Measurements from ENCODE around the gene IFIT1.

IFIT1 gene

GRCh38 chr10:89414879-89415821 lies 22.7 kb downstream of the IFIT1 start (continued):
- no peak for TF ChIP-seq ZBTB44 (tag by site-specific recombination; IDR thresholded peaks at IDR 0.05)
- no peak for TF ChIP-seq ZNF558 (tag by site-specific recombination; IDR thresholded peaks at IDR 0.05)
- TF ChIP-seq ZNF184 (tag by site-specific recombination; IDR thresholded peaks at IDR 0.05): no peak
- no peak for TF ChIP-seq ZNF18 (tag by site-specific recombination; IDR thresholded peaks at IDR 0.05)
- no peak for TF ChIP-seq ZNF16 (tag by site-specific recombination; IDR thresholded peaks at IDR 0.05; ENCODE audit: low read depth)
- TF ChIP-seq KLF9 (tag by site-specific recombination; IDR thresholded peaks at IDR 0.05; ENCODE audit: low read depth): no peak
- TF ChIP-seq CTCF (tag by site-specific recombination; IDR thresholded peaks at IDR 0.05): peak; percentile 17; the same call in 1 of the 2 replicates
- peak; percentile 73 for TF ChIP-seq ZBTB8A (tag by site-specific recombination; IDR thresholded peaks at IDR 0.05)
- no peak for TF ChIP-seq ZNF488 (tag by site-specific recombination; IDR thresholded peaks at IDR 0.05)
- TF ChIP-seq ZNF169 (tag by site-specific recombination; IDR thresholded peaks at IDR 0.05): no peak
- peak; percentile 44 for TF ChIP-seq ZNF398 (tag by site-specific recombination; IDR thresholded peaks at IDR 0.05)
- TF ChIP-seq WT1 (tag by site-specific recombination; IDR thresholded peaks at IDR 0.05): no peak
- peak; percentile 90; the same call in 1 of the 2 replicates for TF ChIP-seq ZFP37 (tag by site-specific recombination; IDR thresholded peaks at IDR 0.05)
- no peak for TF ChIP-seq IKZF3 (tag by site-specific recombination; IDR thresholded peaks at IDR 0.05)
- TF ChIP-seq SP7 (tag by site-specific recombination; IDR thresholded peaks at IDR 0.05): peak; percentile 27; the same call in 1 of the 2 replicates
- TF ChIP-seq ZNF335 (tag by site-specific recombination; conservative IDR thresholded peaks at IDR 0.05): peak; percentile 94
- TF ChIP-seq TSHZ1 (tag by site-specific recombination; IDR thresholded peaks at IDR 0.05; ENCODE audit: borderline replicate concordance): no peak
- no peak; the same call in 1 of the 2 replicates for TF ChIP-seq SP3 (tag by site-specific recombination; IDR thresholded peaks at IDR 0.05)
- TF ChIP-seq ZNF501 (tag by site-specific recombination; IDR thresholded peaks at IDR 0.05): peak; percentile 86; the same call in 1 of the 2 replicates
- no peak for TF ChIP-seq ZNF596 (tag by site-specific recombination; IDR thresholded peaks at IDR 0.05)
- no peak for TF ChIP-seq ZNF140 (tag by site-specific recombination; IDR thresholded peaks at IDR 0.05)
- TF ChIP-seq ZSCAN30 (tag by site-specific recombination; IDR thresholded peaks at IDR 0.05): no peak
- no peak for TF ChIP-seq ZNF837 (tag by site-specific recombination; IDR thresholded peaks at IDR 0.05)
- no peak for TF ChIP-seq ZNF174 (tag by site-specific recombination; IDR thresholded peaks at IDR 0.05)
- TF ChIP-seq ZNF747 (tag by site-specific recombination; IDR thresholded peaks at IDR 0.05): no peak
- peak; percentile 87 for TF ChIP-seq ZBTB26 (tag by site-specific recombination; optimal IDR thresholded peaks at IDR 0.05)
- TF ChIP-seq KLF7 (tag by site-specific recombination; IDR thresholded peaks at IDR 0.05; ENCODE audit: borderline replicate concordance): peak; percentile 49; the same call in 1 of the 2 replicates

All from HEK293 (cell line).